HCT116 (cell line): Measurements from ENCODE around the gene SLC44A2.
"Not testable (repeated sequence)": the region's sequence is repeated elsewhere in the genome, so short reads cannot be mapped to it uniquely, and the experiment has no call there.

Experiments
- CTCF ChIP-seq, 3 experiments: fragments of 200-600 bp in 1 of 3; sonication (generic) in 1 of 3; IDR thresholded peaks in 2 of 3; conservative IDR thresholded peaks in 1 of 3; 2 replicates each; pipeline ENCODE4 v1.5.1; 2012 to 2017; ENCODE audit warnings: low read depth in 2 of 3, low read length in 2 of 3, antibody characterized with exemption in 1 of 3, borderline replicate concordance in 1 of 3, control low read depth in 1 of 3, mild to moderate bottlenecking in 1 of 3, mixed read lengths in 1 of 3, mixed run types in 1 of 3, moderate library complexity in 1 of 3; ENCODE audit not compliant: insufficient read depth in 1 of 3
- POLR2A ChIP-seq: IDR thresholded peaks from 2 replicates; pipeline ENCODE4 v1.7.0; 2011; ENCODE audit warnings: borderline replicate concordance; ENCODE audit not compliant: insufficient read depth, insufficient read length; ENCODE audit errors: extremely low read depth
- POLR2AphosphoS5 ChIP-seq: IDR thresholded peaks from 2 replicates; pipeline ENCODE4 v1.6.1; 2011; ENCODE audit warnings: mild to moderate bottlenecking, low read depth, low read length, moderate library complexity
- REST ChIP-seq: IDR thresholded peaks from 2 replicates; pipeline ENCODE4 v1.6.1; 2012; ENCODE audit warnings: low read depth
- SP1 ChIP-seq: IDR thresholded peaks from 2 replicates; pipeline ENCODE4 v1.6.1; 2012; ENCODE audit warnings: low read depth

- TF ChIP-seq CTCF (IDR thresholded peaks at IDR 0.05 in 2 of 3, conservative IDR thresholded peaks at IDR 0.05 in 1 of 3; ENCODE audit: borderline replicate concordance in 1 of 3, insufficient read depth in 1 of 3, low read depth in 2 of 3, low read length in 2 of 3); POLR2AphosphoS5; REST; SP1; POLR2A: not testable (repeated sequence)
Measured at GRCh38 chr19:10663252-10663563, 37.9 kb downstream of the SLC44A2 start.
